Naive B cell (primary cell): ENCODE measurements around the gene CDK14. TPM values are rescaled to one million over a fixed set of nuclear protein-coding genes. Genes with fewer than 3 reads are reported as not detected.

Experiments
- ATAC-seq, 2 donors: fragments of 150-1000 bp; cut with Tn5 transposase; 2 replicates each; pipeline ENCODE4 v1.10.0; 2021; ENCODE audit warnings: low read depth in 2 of 2, mild to moderate bottlenecking in 2 of 2, moderate library complexity in 2 of 2
- DNase-seq: peaks from one replicate; pipeline ENCODE4 v3.0.0; 2022
- H3K27ac Mint-ChIP-seq, 6 donors: one replicate each; pipeline ENCODE4 v1.8.0; 2020 to 2022; ENCODE audit warnings: mild to moderate bottlenecking in 6 of 6, mixed read lengths in 6 of 6, moderate library complexity in 5 of 6, inconsistent platforms in 2 of 6
- H3K27me3 Mint-ChIP-seq, 3 donors: one replicate each; pipeline ENCODE4 v1.8.0; 2021 to 2022; ENCODE audit warnings: mixed read lengths in 3 of 3, mild to moderate bottlenecking in 1 of 3
- H3K36me3 Mint-ChIP-seq, 2 donors: one replicate each; pipeline ENCODE4 v1.8.0; 2020 to 2022; ENCODE audit warnings: mixed read lengths in 2 of 2, inconsistent platforms in 1 of 2, mild to moderate bottlenecking in 1 of 2
- H3K4me1 Mint-ChIP-seq, 3 donors: one replicate each; pipeline ENCODE4 v1.8.0; 2020 to 2022; ENCODE audit warnings: mixed read lengths in 3 of 3, inconsistent platforms in 1 of 3, mild to moderate bottlenecking in 1 of 3, moderate library complexity in 1 of 3
- H3K4me3 Mint-ChIP-seq, 8 donors: one replicate each; pipeline ENCODE4 v1.8.0; 2020 to 2022; ENCODE audit warnings: mild to moderate bottlenecking in 8 of 8, mixed read lengths in 8 of 8, moderate library complexity in 8 of 8, inconsistent platforms in 2 of 8
- H3K9me3 Mint-ChIP-seq, 7 donors: one replicate each; pipeline ENCODE4 v1.8.0; 2020 to 2022; ENCODE audit warnings: mixed read lengths in 7 of 7, mild to moderate bottlenecking in 5 of 7, inconsistent platforms in 2 of 7, moderate library complexity in 1 of 7
- polyA plus RNA-seq, 6 donors: library from polyadenylated mRNA; unstranded; fragments of 300-500 nt; fragmentation: Illumina TruSeq; gene quantifications; one replicate each; pipeline ENCODE4 v1.2.3, GENCODE V29; 2021; ENCODE audit warnings: low read depth in 6 of 6

Gene CDK14
- polyA plus RNA-seq, 6 donors from 2014 or later, result 22.8 to 55.5 (median 42.3) TPM

GRCh38 chr7:91228327-91228726, 632.2 kb downstream of the CDK14 start:
- Mint-ChIP-seq H3K4me1 (no peaks in the 10 kb centered on the region), H3K4me3 (no peak overlapping the region), H3K36me3 (no peaks in the 10 kb centered on the region), H3K27me3 (peaks cover 0 to 12% (median 0%) of the 10 kb centered on the region in 3 donors), H3K27ac (no peak overlapping the region), H3K9me3 (peaks cover 0 to 4% (median 0%) of the 10 kb centered on the region in 7 donors)
- no peak for ATAC-seq
- DNase-seq, result no peak

- no peak overlapping the region for H3K27ac Mint-ChIP-seq
- H3K9me3 Mint-ChIP-seq, result peaks cover 0 to 4% (median 0%) of the 10 kb centered on the region in 7 donors
- no peak for DNase-seq
- H3K4me3 Mint-ChIP-seq, result no peak overlapping the region
- no peaks in the 10 kb centered on the region for H3K4me1 Mint-ChIP-seq
- no peak for ATAC-seq
- H3K27me3 Mint-ChIP-seq, result peaks cover 0 to 19% (median 7%) of the 10 kb centered on the region in 3 donors
- no peaks in the 10 kb centered on the region for H3K36me3 Mint-ChIP-seq
Measured at GRCh38 chr7:91228927-91229558, 632.9 kb downstream of the CDK14 start.

GRCh38 chr7:91230100-91230499, 634.0 kb downstream of the CDK14 start:
- no peak for DNase-seq
- no peak overlapping the region for H3K4me3 Mint-ChIP-seq
- peaks cover 0 to 23% (median 8%) of the 10 kb centered on the region in 3 donors for H3K27me3 Mint-ChIP-seq
- no peaks in the 10 kb centered on the region for H3K36me3 Mint-ChIP-seq
- peaks cover 0 to 4% (median 0%) of the 10 kb centered on the region in 7 donors for H3K9me3 Mint-ChIP-seq
- H3K4me1 Mint-ChIP-seq, result no peaks in the 10 kb centered on the region
- ATAC-seq, result no peak
- H3K27ac Mint-ChIP-seq, result no peak overlapping the region

- no peaks in the 10 kb centered on the region for H3K4me1 Mint-ChIP-seq
- no peak for ATAC-seq
- H3K27ac Mint-ChIP-seq, result no peak overlapping the region
- H3K4me3 Mint-ChIP-seq, result no peak overlapping the region
- no peaks in the 10 kb centered on the region for H3K36me3 Mint-ChIP-seq
- peaks cover 0 to 4% (median 0%) of the 10 kb centered on the region in 7 donors for H3K9me3 Mint-ChIP-seq
- H3K27me3 Mint-ChIP-seq, result peaks cover 0 to 23% (median 8%) of the 10 kb centered on the region in 3 donors
- DNase-seq, result no peak
Measured at GRCh38 chr7:91230503-91230902, 634.4 kb downstream of the CDK14 start.

- ATAC-seq, result no peak
- Mint-ChIP-seq H3K9me3 (no peaks in the 10 kb centered on the region), H3K36me3 (no peaks in the 10 kb centered on the region), H3K4me1 (no peaks in the 10 kb centered on the region), H3K27ac (no peak overlapping the region), H3K27me3 (peaks cover 0 to 18% (median 8%) of the 10 kb centered on the region in 3 donors), H3K4me3 (no peak overlapping the region)
- DNase-seq, result no peak
Measured at GRCh38 chr7:91233212-91233611, 637.1 kb downstream of the CDK14 start.

GRCh38 chr7:91235211-91235832, 639.2 kb downstream of the CDK14 start:
- no peak overlapping the region for H3K4me3 Mint-ChIP-seq
- H3K36me3 Mint-ChIP-seq, result no peaks in the 10 kb centered on the region
- no peak overlapping the region for H3K27ac Mint-ChIP-seq
- ATAC-seq (no peak), DNase-seq (no peak)
- no peaks in the 10 kb centered on the region for H3K4me1 Mint-ChIP-seq
- no peaks in the 10 kb centered on the region for H3K9me3 Mint-ChIP-seq
- H3K27me3 Mint-ChIP-seq, result peaks cover 0 to 18% (median 8%) of the 10 kb centered on the region in 3 donors

GRCh38 chr7:91239171-91239604, 643.1 kb downstream of the CDK14 start:
- H3K36me3 Mint-ChIP-seq, result no peaks in the 10 kb centered on the region
- H3K4me3 Mint-ChIP-seq, result no peak overlapping the region
- no peak overlapping the region for H3K27ac Mint-ChIP-seq
- DNase-seq (no peak), ATAC-seq (no peak)
- no peaks in the 10 kb centered on the region for H3K4me1 Mint-ChIP-seq
- no peaks in the 10 kb centered on the region for H3K9me3 Mint-ChIP-seq
- peaks cover 0 to 2% (median 0%) of the 10 kb centered on the region in 3 donors for H3K27me3 Mint-ChIP-seq

GRCh38 chr7:91239772-91240171, 643.7 kb downstream of the CDK14 start:
- Mint-ChIP-seq H3K27ac (no peak overlapping the region), H3K36me3 (no peaks in the 10 kb centered on the region), H3K4me1 (no peaks in the 10 kb centered on the region), H3K9me3 (no peaks in the 10 kb centered on the region), H3K4me3 (no peak overlapping the region), H3K27me3 (no peaks in the 10 kb centered on the region)
- ATAC-seq (no peak), DNase-seq (no peak)

- ATAC-seq (no peak), DNase-seq (no peak)
- no peak overlapping the region for H3K4me3 Mint-ChIP-seq
- H3K27me3 Mint-ChIP-seq, result no peaks in the 10 kb centered on the region
- H3K36me3 Mint-ChIP-seq, result no peaks in the 10 kb centered on the region
- H3K4me1 Mint-ChIP-seq, result no peaks in the 10 kb centered on the region
- no peak overlapping the region for H3K27ac Mint-ChIP-seq
- no peaks in the 10 kb centered on the region for H3K9me3 Mint-ChIP-seq
Measured at GRCh38 chr7:91240376-91240941, 644.3 kb downstream of the CDK14 start.

GRCh38 chr7:91242097-91242844, 646.1 kb downstream of the CDK14 start:
- ATAC-seq (no peak), DNase-seq (no peak)
- Mint-ChIP-seq H3K9me3 (no peaks in the 10 kb centered on the region), H3K36me3 (no peaks in the 10 kb centered on the region), H3K27ac (no peak overlapping the region), H3K4me1 (no peaks in the 10 kb centered on the region), H3K27me3 (no peaks in the 10 kb centered on the region), H3K4me3 (no peak overlapping the region)

GRCh38 chr7:91243591-91244301, 647.6 kb downstream of the CDK14 start:
- H3K4me3 Mint-ChIP-seq, result no peak overlapping the region
- H3K27me3 Mint-ChIP-seq, result peaks cover 0 to 4% (median 0%) of the 10 kb centered on the region in 3 donors
- no peak for DNase-seq
- H3K36me3 Mint-ChIP-seq, result no peaks in the 10 kb centered on the region
- H3K27ac Mint-ChIP-seq, result no peak overlapping the region
- ATAC-seq, result no peak
- H3K4me1 Mint-ChIP-seq, result no peaks in the 10 kb centered on the region
- no peaks in the 10 kb centered on the region for H3K9me3 Mint-ChIP-seq

GRCh38 chr7:91247500-91247899, 651.4 kb downstream of the CDK14 start:
- Mint-ChIP-seq H3K9me3 (no peaks in the 10 kb centered on the region), H3K36me3 (no peaks in the 10 kb centered on the region), H3K4me1 (no peaks in the 10 kb centered on the region), H3K27ac (no peak overlapping the region), H3K27me3 (peaks cover 0 to 8% (median 0%) of the 10 kb centered on the region in 3 donors), H3K4me3 (no peak overlapping the region)
- DNase-seq (no peak), ATAC-seq (no peak)

- Mint-ChIP-seq H3K27ac (no peak overlapping the region), H3K4me1 (no peaks in the 10 kb centered on the region), H3K4me3 (no peak overlapping the region), H3K36me3 (no peaks in the 10 kb centered on the region), H3K9me3 (peaks cover 0 to 5% (median 0%) of the 10 kb centered on the region in 7 donors), H3K27me3 (peaks cover 0 to 19% (median 0%) of the 10 kb centered on the region in 3 donors)
- ATAC-seq, result no peak
- DNase-seq, result no peak
Measured at GRCh38 chr7:91248996-91249395, 652.9 kb downstream of the CDK14 start.
